ENCODE results near the gene PRR23B. TPM values are rescaled to one million over a fixed set of nuclear protein-coding genes. Genes with fewer than 3 reads are reported as not detected.
"Not testable (repeated sequence)": the region's sequence is repeated elsewhere in the genome, so short reads cannot be mapped to it uniquely, and the experiment has no call there.

Gene PRR23B
- total RNA-seq, 1 donor from 2014 or later = not detected

DNA sequence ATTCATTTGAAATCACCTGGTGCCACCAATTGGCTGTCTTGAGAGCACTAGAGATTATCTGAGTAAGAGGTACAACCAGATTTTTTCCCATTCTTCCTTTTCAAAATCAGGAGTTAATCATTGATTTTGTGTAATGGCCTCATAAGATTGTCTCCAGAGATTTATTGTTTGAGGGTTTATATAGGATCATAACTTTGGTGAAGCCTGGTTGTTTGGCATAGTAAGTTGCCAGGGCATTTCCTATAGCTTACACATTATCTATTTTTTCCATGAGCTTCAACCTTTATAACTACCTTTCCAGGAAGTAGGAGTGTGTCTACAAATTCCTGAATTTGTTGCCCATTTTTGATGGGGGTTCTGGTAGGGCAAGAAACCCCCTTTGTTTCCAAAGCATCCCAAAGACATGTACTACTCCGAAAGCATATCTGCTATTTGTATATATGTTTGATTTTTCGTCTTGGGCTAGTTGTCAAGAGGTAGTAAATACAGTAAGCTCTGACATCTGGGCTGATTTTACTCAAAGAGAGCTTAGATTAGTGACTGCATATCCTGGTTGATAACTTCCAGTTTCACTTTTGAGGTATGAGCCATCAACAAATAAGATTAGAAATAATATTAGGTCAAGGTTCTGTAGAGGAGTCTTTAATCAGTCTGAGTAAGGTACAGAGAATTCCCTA, 11.7 kb upstream of the PRR23B start:
- Mint-ChIP-seq H3K9me3 (peaks cover 12% of the 10 kb centered on the region), H3K27me3 (ENCODE audit: insufficient read depth, low read depth) (peaks cover 4% of the 10 kb centered on the region), H3K4me3 (no peak overlapping the region), H3K27ac (no peak overlapping the region), H3K36me3 (no peaks in the 10 kb centered on the region), H3K4me1 (no peaks in the 10 kb centered on the region)
- H3K9me3 ChIP-seq (ENCODE audit: low read depth) = no peaks in the 10 kb centered on the region
- no peaks in the 10 kb centered on the region for H3K4me1 ChIP-seq
- H4K20me1 ChIP-seq (ENCODE audit: low read depth) = no peaks in the 10 kb centered on the region
- TF ChIP-seq EZH2 (IDR thresholded peaks at IDR 0.05) (no peak), EZH2phosphoT487 (IDR thresholded peaks at IDR 0.05) (no peak)
- TF ChIP-seq, protein P1, sequence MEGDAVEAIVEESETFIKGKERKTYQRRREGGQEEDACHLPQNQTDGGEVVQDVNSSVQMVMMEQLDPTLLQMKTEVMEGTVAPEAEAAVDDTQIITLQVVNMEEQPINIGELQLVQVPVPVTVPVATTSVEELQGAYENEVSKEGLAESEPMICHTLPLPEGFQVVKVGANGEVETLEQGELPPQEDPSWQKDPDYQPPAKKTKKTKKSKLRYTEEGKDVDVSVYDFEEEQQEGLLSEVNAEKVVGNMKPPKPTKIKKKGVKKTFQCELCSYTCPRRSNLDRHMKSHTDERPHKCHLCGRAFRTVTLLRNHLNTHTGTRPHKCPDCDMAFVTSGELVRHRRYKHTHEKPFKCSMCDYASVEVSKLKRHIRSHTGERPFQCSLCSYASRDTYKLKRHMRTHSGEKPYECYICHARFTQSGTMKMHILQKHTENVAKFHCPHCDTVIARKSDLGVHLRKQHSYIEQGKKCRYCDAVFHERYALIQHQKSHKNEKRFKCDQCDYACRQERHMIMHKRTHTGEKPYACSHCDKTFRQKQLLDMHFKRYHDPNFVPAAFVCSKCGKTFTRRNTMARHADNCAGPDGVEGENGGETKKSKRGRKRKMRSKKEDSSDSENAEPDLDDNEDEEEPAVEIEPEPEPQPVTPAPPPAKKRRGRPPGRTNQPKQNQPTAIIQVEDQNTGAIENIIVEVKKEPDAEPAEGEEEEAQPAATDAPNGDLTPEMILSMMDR (IDR thresholded peaks at IDR 0.05) = no peak
- H3K36me3 ChIP-seq = no peaks in the 10 kb centered on the region
- no peaks in the 10 kb centered on the region for H3K27me3 ChIP-seq
- H3K79me2 ChIP-seq (ENCODE audit: low read depth) = no peaks in the 10 kb centered on the region
- H3F3A ChIP-seq (ENCODE audit: low read depth) = no peaks in the 10 kb centered on the region
- no peak overlapping the region for H3K9ac ChIP-seq
- H2AFZ ChIP-seq (replicated peaks) = no peak overlapping the region
- H3K4me3 ChIP-seq = no peak overlapping the region
- no peak for DNase-seq (ENCODE audit: low spot score)
- H3K27ac ChIP-seq = no peak overlapping the region
- H3K4me2 ChIP-seq = no peak overlapping the region

DNA sequence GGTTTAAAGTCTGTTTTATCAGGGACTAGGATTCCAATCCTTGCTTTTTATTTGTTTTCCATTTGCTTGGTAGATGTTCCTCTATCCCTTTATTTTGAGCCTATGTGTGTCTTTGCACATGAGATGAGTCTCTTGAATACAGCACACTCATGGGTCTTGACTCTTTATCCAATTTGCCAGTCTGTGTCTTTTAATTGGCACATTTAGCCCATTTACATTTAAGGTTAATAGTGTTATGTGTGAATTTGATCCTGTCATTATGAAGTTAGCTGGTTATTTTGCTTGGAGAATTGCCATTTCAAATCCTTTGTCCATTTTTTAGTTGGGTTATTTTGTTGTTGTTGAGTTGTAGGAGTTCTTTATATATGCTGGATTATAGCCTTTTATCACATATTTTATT, 9.8 kb upstream of the PRR23B start:
- not testable (repeated sequence) for H3K27me3 ChIP-seq; H3K9me3 ChIP-seq (ENCODE audit: low read depth); H3K4me3 Mint-ChIP-seq; H3K79me2 ChIP-seq (ENCODE audit: low read depth); H3K4me2 ChIP-seq; H4K20me1 ChIP-seq (ENCODE audit: low read depth); H3K36me3 Mint-ChIP-seq; H3F3A ChIP-seq (ENCODE audit: low read depth); H2AFZ ChIP-seq (replicated peaks); H3K27me3 Mint-ChIP-seq (ENCODE audit: insufficient read depth, low read depth); DNase-seq (ENCODE audit: low spot score); H3K4me3 ChIP-seq; H3K36me3 ChIP-seq; H3K4me1 ChIP-seq; H3K4me1 Mint-ChIP-seq; H3K27ac Mint-ChIP-seq; H3K9ac ChIP-seq; H3K27ac ChIP-seq
- H3K9me3 Mint-ChIP-seq = peaks cover 12% of the 10 kb centered on the region

- TF ChIP-seq EZH2 (IDR thresholded peaks at IDR 0.05) = no peak
- TF ChIP-seq, protein P1 (IDR thresholded peaks at IDR 0.05) = no peak
- no peak for TF ChIP-seq EZH2phosphoT487 (IDR thresholded peaks at IDR 0.05)
- Histone ChIP-seq H3K27me3 (no peaks in the 10 kb centered on the region), H3K36me3 (no peaks in the 10 kb centered on the region), H3K9me3 (ENCODE audit: low read depth) (no peaks in the 10 kb centered on the region), H3K4me1 (no peaks in the 10 kb centered on the region), H3K27ac (no peak overlapping the region), H2AFZ (replicated peaks) (no peak overlapping the region), H3K4me2 (no peak overlapping the region), H3K4me3 (no peak overlapping the region), H3K9ac (no peak overlapping the region), H4K20me1 (ENCODE audit: low read depth) (no peaks in the 10 kb centered on the region), H3K79me2 (ENCODE audit: low read depth) (no peaks in the 10 kb centered on the region), H3F3A (ENCODE audit: low read depth) (no peaks in the 10 kb centered on the region)
- no peak for DNase-seq (ENCODE audit: low spot score)
- no peak overlapping the region for H3K27ac Mint-ChIP-seq
- no peaks in the 10 kb centered on the region for H3K36me3 Mint-ChIP-seq
- H3K4me1 Mint-ChIP-seq = no peaks in the 10 kb centered on the region
- no peak overlapping the region for H3K4me3 Mint-ChIP-seq
- H3K9me3 Mint-ChIP-seq = peaks cover 6% of the 10 kb centered on the region
- peaks cover 3% of the 10 kb centered on the region for H3K27me3 Mint-ChIP-seq (ENCODE audit: insufficient read depth, low read depth)
Observed at GRCh38 chr3:139024968-139025367, 4.2 kb upstream of the PRR23B start.

GRCh38 chr3:139020036-139020867, 474 bp downstream of the PRR23B start:
- Histone ChIP-seq H3K9ac (no peak overlapping the region), H3K79me2 (ENCODE audit: low read depth) (no peaks in the 10 kb centered on the region), H3K27me3 (no peaks in the 10 kb centered on the region), H2AFZ (replicated peaks) (no peak overlapping the region), H4K20me1 (ENCODE audit: low read depth) (no peaks in the 10 kb centered on the region), H3K27ac (no peak overlapping the region), H3K4me3 (no peak overlapping the region), H3F3A (ENCODE audit: low read depth) (no peaks in the 10 kb centered on the region), H3K9me3 (ENCODE audit: low read depth) (no peaks in the 10 kb centered on the region), H3K4me2 (no peak overlapping the region), H3K36me3 (no peaks in the 10 kb centered on the region), H3K4me1 (no peaks in the 10 kb centered on the region)
- H3K4me3 Mint-ChIP-seq = no peak overlapping the region
- TF ChIP-seq EZH2 (IDR thresholded peaks at IDR 0.05) (no peak), EZH2phosphoT487 (IDR thresholded peaks at IDR 0.05) (no peak)
- TF ChIP-seq, protein P1 (IDR thresholded peaks at IDR 0.05) = no peak
- no peak overlapping the region for H3K27ac Mint-ChIP-seq
- DNase-seq (ENCODE audit: low spot score) = no peak
- H3K9me3 Mint-ChIP-seq = peaks cover 10% of the 10 kb centered on the region
- H3K36me3 Mint-ChIP-seq = no peaks in the 10 kb centered on the region
- no peaks in the 10 kb centered on the region for H3K27me3 Mint-ChIP-seq (ENCODE audit: insufficient read depth, low read depth)
- no peaks in the 10 kb centered on the region for H3K4me1 Mint-ChIP-seq

Measured in neural progenitor cell (in vitro differentiated cells).